Thyroid gland (tissue), 4 donors: ENCODE measurements around the gene PSAP.

ENCODE experiments used
- POLR2A ChIP-seq, 2 donors: fragments of 450-650 bp; IDR thresholded peaks; one replicate each; pipeline ENCODE4 v1.6.1; 2017; ENCODE audit warnings: antibody characterized with exemption in 2 of 2, mild to moderate bottlenecking in 2 of 2, moderate library complexity in 1 of 2
- TF ChIP-seq, protein P1 (sequence below), 6 experiments: fragments of 200-600 bp in 3 of 6; fragments of 450-650 bp in 3 of 6; sonication (generic) in 3 of 6; IDR thresholded peaks; one replicate each; pipeline ENCODE4 v1.5.1; 2016 to 2019; ENCODE audit warnings: antibody characterized with exemption in 6 of 6, mild to moderate bottlenecking in 2 of 6, inconsistent platforms in 1 of 6, moderate library complexity in 1 of 6

DNA sequence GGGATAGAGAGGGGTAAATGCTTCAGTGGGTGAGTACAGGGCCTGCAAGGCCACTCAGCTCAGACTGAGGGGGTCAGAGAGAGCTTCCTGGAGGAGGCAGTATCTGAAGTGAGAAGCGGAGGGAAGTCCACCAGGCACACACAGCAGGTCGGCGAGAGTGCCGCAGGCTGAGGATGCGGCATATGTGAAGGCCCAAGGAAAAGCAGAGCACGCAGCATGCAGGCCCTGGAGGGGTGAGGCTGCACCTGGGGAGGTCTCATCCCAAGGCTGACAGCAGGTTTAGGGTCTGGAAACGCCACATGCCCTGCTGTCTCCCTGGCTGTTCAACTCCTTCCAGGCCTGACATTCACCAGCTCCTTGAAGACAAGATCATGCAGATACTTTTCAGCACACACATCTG is 40.4 kb upstream of the PSAP start:
- TF ChIP-seq, protein P1, sequence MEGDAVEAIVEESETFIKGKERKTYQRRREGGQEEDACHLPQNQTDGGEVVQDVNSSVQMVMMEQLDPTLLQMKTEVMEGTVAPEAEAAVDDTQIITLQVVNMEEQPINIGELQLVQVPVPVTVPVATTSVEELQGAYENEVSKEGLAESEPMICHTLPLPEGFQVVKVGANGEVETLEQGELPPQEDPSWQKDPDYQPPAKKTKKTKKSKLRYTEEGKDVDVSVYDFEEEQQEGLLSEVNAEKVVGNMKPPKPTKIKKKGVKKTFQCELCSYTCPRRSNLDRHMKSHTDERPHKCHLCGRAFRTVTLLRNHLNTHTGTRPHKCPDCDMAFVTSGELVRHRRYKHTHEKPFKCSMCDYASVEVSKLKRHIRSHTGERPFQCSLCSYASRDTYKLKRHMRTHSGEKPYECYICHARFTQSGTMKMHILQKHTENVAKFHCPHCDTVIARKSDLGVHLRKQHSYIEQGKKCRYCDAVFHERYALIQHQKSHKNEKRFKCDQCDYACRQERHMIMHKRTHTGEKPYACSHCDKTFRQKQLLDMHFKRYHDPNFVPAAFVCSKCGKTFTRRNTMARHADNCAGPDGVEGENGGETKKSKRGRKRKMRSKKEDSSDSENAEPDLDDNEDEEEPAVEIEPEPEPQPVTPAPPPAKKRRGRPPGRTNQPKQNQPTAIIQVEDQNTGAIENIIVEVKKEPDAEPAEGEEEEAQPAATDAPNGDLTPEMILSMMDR (IDR thresholded peaks at IDR 0.05), result no peak
- no peak for TF ChIP-seq POLR2A (IDR thresholded peaks at IDR 0.05)
